ENCODE data around the gene ST8SIA5. TPM values are rescaled to one million over a fixed set of nuclear protein-coding genes. Genes with fewer than 3 reads are reported as not detected.

The ST8SIA5 gene
- total RNA-seq, 1 experiment from 2014 or later: not detected

- Histone ChIP-seq H3K4me2 (no peak overlapping the region), H3F3A (ENCODE audit: insufficient read depth, low read depth) (no peaks in the 10 kb centered on the region), H3K27me3 (ENCODE audit: insufficient read depth, low read depth) (peaks cover 2% of the 10 kb centered on the region; the same call in 1 of the 2 replicates), H3K36me3 (ENCODE audit: low read depth) (no peaks in the 10 kb centered on the region), H3K4me3 (no peak overlapping the region), H3K9me3 (ENCODE audit: insufficient read depth, low read depth) (no peaks in the 10 kb centered on the region), H4K20me1 (ENCODE audit: insufficient read depth) (no peaks in the 10 kb centered on the region), H3K27ac (no peak overlapping the region), H2AFZ (no peak overlapping the region), H3K9me2 (ENCODE audit: insufficient read depth) (no peaks in the 10 kb centered on the region), H3K4me1 (replicated peaks; ENCODE audit: insufficient read depth) (no peaks in the 10 kb centered on the region), H3K79me2 (ENCODE audit: low read depth) (no peaks in the 10 kb centered on the region)
- ChIA-PET POLR2A (ENCODE audit: unreplicated experiment) (no interaction called here), CTCF (no interaction called here)
- intact Hi-C loops (cut with micrococcal nuclease; ENCODE audit: unreplicated experiment): no loop called here
- no peak for DNase-seq
- no peak for TF ChIP-seq CTCF (conservative IDR thresholded peaks at IDR 0.05)
- TF ChIP-seq EZH2 (IDR thresholded peaks at IDR 0.05; ENCODE audit: low read depth): no peak
- no TSS peak for BruUV-seq (replicated peaks)
Observed at GRCh38 chr18:46772357-46772756, 15.5 kb upstream of the ST8SIA5 start.

- Histone ChIP-seq H3K9me2 (ENCODE audit: insufficient read depth) (no peaks in the 10 kb centered on the region), H3K4me1 (replicated peaks; ENCODE audit: insufficient read depth) (no peaks in the 10 kb centered on the region), H3K9me3 (ENCODE audit: insufficient read depth, low read depth) (no peaks in the 10 kb centered on the region), H3K4me3 (no peak overlapping the region), H3F3A (ENCODE audit: insufficient read depth, low read depth) (no peaks in the 10 kb centered on the region), H3K36me3 (ENCODE audit: low read depth) (no peaks in the 10 kb centered on the region), H3K79me2 (ENCODE audit: low read depth) (no peaks in the 10 kb centered on the region), H3K27me3 (ENCODE audit: insufficient read depth, low read depth) (peaks cover 11% of the 10 kb centered on the region; the same call in 1 of the 2 replicates), H3K27ac (no peak overlapping the region), H4K20me1 (ENCODE audit: insufficient read depth) (no peaks in the 10 kb centered on the region), H3K4me2 (no peak overlapping the region), H2AFZ (no peak overlapping the region)
- TF ChIP-seq CTCF (conservative IDR thresholded peaks at IDR 0.05) (no peak), EZH2 (IDR thresholded peaks at IDR 0.05; ENCODE audit: low read depth) (no peak)
- BruUV-seq (replicated peaks): no TSS peak
- intact Hi-C loops (cut with micrococcal nuclease; ENCODE audit: unreplicated experiment): no loop called here
- ChIA-PET POLR2A (ENCODE audit: unreplicated experiment) (no interaction called here), CTCF (no interaction called here)
- DNase-seq: no peak
Observed at GRCh38 chr18:46771141-46771540, 14.3 kb upstream of the ST8SIA5 start.

GRCh38 chr18:46770708-46771107 lies 13.9 kb upstream of the ST8SIA5 start:
- Histone ChIP-seq H3K9me2 (ENCODE audit: insufficient read depth) (no peaks in the 10 kb centered on the region), H3K4me2 (no peak overlapping the region), H2AFZ (no peak overlapping the region), H3K36me3 (ENCODE audit: low read depth) (no peaks in the 10 kb centered on the region), H3K27me3 (ENCODE audit: insufficient read depth, low read depth) (peaks cover 14% of the 10 kb centered on the region; the same call in 1 of the 2 replicates), H3K4me3 (no peak overlapping the region), H3K4me1 (replicated peaks; ENCODE audit: insufficient read depth) (no peaks in the 10 kb centered on the region), H4K20me1 (ENCODE audit: insufficient read depth) (no peaks in the 10 kb centered on the region), H3K27ac (no peak overlapping the region), H3K9me3 (ENCODE audit: insufficient read depth, low read depth) (no peaks in the 10 kb centered on the region), H3F3A (ENCODE audit: insufficient read depth, low read depth) (no peaks in the 10 kb centered on the region), H3K79me2 (ENCODE audit: low read depth) (no peaks in the 10 kb centered on the region)
- TF ChIP-seq EZH2 (IDR thresholded peaks at IDR 0.05; ENCODE audit: low read depth): no peak
- no peak for TF ChIP-seq CTCF (conservative IDR thresholded peaks at IDR 0.05)
- no peak for DNase-seq
- no TSS peak for BruUV-seq (replicated peaks)
- POLR2A ChIA-PET (ENCODE audit: unreplicated experiment): no interaction called here
- CTCF ChIA-PET: no interaction called here
- intact Hi-C loops (cut with micrococcal nuclease; ENCODE audit: unreplicated experiment): no loop called here

All from PC-9 (cell line).